ENCODE results near the gene TF. TPM values are rescaled to one million over a fixed set of nuclear protein-coding genes. Genes with fewer than 3 reads are reported as not detected.

TF gene
- total and polyA plus RNA-seq, 2 of the 8 experiments (the other 6 are each of a cell fraction or from before 2014, with no cell fraction given) = 0.02 to 0.26 TPM

DNA sequence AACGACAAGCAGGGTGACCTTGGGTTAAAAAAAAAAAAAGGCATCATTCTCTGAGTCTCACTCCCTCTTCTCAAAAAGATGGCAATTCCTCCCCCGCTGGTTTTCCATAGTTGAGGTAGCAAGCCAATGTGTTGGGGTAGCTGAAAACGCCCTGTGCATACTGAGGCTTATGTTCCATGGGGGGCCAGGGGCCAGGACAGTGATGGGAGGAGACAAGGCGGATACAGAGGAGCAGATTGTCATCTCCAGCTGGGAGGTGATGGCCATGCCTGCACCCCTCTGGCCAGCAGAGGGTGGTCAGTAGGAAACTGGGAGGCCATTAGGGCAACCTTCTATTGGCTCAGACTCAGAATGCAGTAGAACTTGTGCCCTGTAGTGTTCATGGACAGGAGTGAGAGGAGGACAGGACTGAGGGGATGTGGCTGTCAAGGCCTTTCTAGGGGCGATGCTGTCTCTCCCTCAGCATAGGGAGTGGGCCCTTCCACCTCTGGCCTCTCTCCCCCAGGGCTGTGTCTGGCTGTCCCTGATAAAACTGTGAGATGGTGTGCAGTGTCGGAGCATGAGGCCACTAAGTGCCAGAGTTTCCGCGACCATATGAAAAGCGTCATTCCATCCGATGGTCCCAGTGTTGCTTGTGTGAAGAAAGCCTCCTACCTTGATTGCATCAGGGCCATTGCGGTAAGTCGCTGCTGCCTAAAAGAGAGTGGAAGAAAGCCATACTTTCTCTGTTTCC is 1.9 kb downstream of the TF start:
- Histone ChIP-seq H3K4me1 (replicated peaks in 1 of 4; ENCODE audit: control insufficient read depth in 3 of 4, insufficient read depth in 4 of 4, low read length in 3 of 4) (no peaks in the 10 kb centered on the region; a peak in 1 of 7 replicates), H2AK5ac (ENCODE audit: low read depth, low read length) (no peak overlapping the region), H3K79me2 (ENCODE audit: control insufficient read depth in 1 of 2, insufficient read depth in 2 of 2, low read length in 2 of 2) (no peaks in the 10 kb centered on the region), H3K56ac (replicated peaks; ENCODE audit: insufficient read length, low read depth, low read length) (no peak overlapping the region), H4K8ac (ENCODE audit: extremely low read depth, insufficient read depth, low read length) (no peak overlapping the region), H3K27ac (ENCODE audit: low read depth, low read length) (no peak overlapping the region), H3K23me2 (ENCODE audit: low read depth, low read length) (no peaks in the 10 kb centered on the region), H3K36me3 (ENCODE audit: control insufficient read depth in 2 of 4, insufficient read depth in 4 of 4, low read length in 3 of 4) (no peaks in the 10 kb centered on the region), H2BK5ac (ENCODE audit: low read depth, low read length) (no peak overlapping the region), H3K14ac (ENCODE audit: insufficient read length) (no peak overlapping the region), H3K9ac (replicated peaks in 1 of 4; ENCODE audit: extremely low read depth in 1 of 4, low read depth in 3 of 4, low read length in 3 of 4) (no peak overlapping the region), H3K4me2 (ENCODE audit: insufficient read depth in 1 of 2, low read depth in 2 of 2, low read length in 2 of 2) (no peak overlapping the region), H3K23ac (ENCODE audit: insufficient read length) (no peak overlapping the region), H4K20me1 (replicated peaks in 1 of 2; ENCODE audit: control insufficient read depth in 1 of 2, insufficient read depth in 2 of 2, low read length in 2 of 2) (no peaks in the 10 kb centered on the region), H4K91ac (replicated peaks; ENCODE audit: insufficient read length, low read length) (no peak overlapping the region), H2BK120ac (replicated peaks; ENCODE audit: low read depth, low read length) (no peak overlapping the region), H4K5ac (ENCODE audit: insufficient read length, low read depth, low read length) (no peak overlapping the region), H3K4ac (replicated peaks; ENCODE audit: insufficient read length, low read depth, low read length) (no peak overlapping the region), H3K79me1 (ENCODE audit: low read depth, low read length) (no peaks in the 10 kb centered on the region), H3K9me3 (ENCODE audit: insufficient read depth in 2 of 2, low read depth in 1 of 2, low read length in 1 of 2) (no peaks in the 10 kb centered on the region), H2BK15ac (ENCODE audit: low read length) (no peak overlapping the region), H3K18ac (ENCODE audit: extremely low read depth, low read length) (no peak overlapping the region), H3K4me3 (ENCODE audit: extremely low read depth in 1 of 4, insufficient read depth in 2 of 4, low read depth in 3 of 4, low read length in 4 of 4) (no peak overlapping the region), H2BK12ac (ENCODE audit: low read depth, low read length) (no peak overlapping the region), H3K27me3 (replicated peaks in 1 of 4; ENCODE audit: control insufficient read depth in 3 of 4, extremely low read depth in 1 of 4, insufficient read depth in 3 of 4, low read length in 3 of 4) (no peaks in the 10 kb centered on the region; a peak in 1 of 7 replicates), H2BK20ac (ENCODE audit: low read length) (no peak overlapping the region), H2AFZ (ENCODE audit: low read length) (no peak overlapping the region)
- CTCF ChIA-PET (ENCODE audit: partially characterized antibody) = no interaction called here
- POLR2A ChIA-PET (ENCODE audit: partially characterized antibody) = no interaction called here
- FAIRE-seq (no peak), DNase-seq (ENCODE audit: low read depth in 1 of 2, low spot score in 2 of 2) (no peak)
- WGBS, 2 experiments (ENCODE audit: extremely low coverage in 1 of 2, insufficient coverage in 1 of 2, insufficient read length in 1 of 2, insufficient replicate concordance in 2 of 2, low coverage in 1 of 2, low lambda C conversion rate in 2 of 2, missing lambda C conversion rate in 1 of 2) = 93% methylated on average over 12 of the region's 12 CpGs; no CpG with 5 or more reads in 1 of the 2 experiments
- TF ChIP-seq NRF1 (IDR thresholded peaks at IDR 0.05; ENCODE audit: low read depth, low read length) (no peak), SIN3A (conservative IDR thresholded peaks at IDR 0.05 in 1 of 2, IDR thresholded peaks at IDR 0.05 in 1 of 2; ENCODE audit: low read depth in 1 of 2, low read length in 2 of 2) (no peak), CREB1 (IDR thresholded peaks at IDR 0.05) (no peak)
